Measurements from ENCODE around the gene ELOVL4.
A peak's percentile ranks its signal among the peaks of the same experiment; 100 is the strongest.

ELOVL4 gene

DNA sequence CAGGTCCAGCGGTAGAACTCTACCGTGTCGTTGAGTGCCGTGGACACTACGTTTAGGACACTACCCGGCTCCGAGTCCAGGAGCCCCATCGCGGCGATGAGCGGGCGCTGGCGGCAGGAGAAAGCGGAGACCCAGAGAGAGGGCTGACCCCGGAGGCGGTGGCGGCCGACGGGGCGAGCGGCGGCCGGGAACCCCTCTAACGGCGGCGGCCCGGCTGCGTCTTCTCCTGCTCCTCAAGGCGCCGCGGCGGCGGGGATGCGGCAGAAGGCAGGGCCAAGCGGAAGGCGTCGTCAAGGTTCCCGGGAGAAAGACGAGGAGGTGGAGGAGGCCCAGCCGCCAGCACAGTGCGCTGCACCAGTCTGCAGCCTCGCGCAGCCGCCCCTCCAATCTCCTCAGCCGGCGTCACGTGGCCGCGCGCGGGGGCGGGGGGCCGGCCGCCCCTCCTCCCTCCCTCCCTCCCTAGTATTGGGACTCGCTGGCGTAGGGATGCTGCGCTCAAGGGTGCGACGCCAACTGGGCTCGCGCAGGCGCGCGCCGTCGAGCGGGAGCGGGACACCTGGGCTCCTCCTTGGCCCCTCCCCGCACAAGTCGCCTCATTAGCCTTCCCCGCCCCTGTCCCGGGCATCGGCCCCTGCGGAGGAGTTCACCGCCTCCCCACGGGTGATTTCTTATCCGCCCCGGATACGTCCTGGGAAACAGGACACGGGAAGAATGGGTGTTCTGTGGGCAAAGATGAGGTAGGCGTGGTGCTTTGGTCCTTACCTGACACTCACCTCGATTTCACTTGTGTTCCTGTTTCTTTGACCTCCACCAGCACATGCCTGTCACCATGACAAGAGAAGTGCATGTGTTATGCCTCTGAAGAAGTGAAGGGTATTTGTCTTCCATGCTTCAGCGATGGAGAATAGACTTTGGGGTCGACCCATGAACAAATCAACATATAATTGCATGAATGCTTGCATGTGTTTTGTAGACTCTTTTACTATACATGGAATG is at the start of gene ELOVL4:
TSS of gene ELOVL4 (minus strand) at position 363 of the 996 bp plus-strand sequence. CDS start at position 89, 274 bp downstream.
- H3K36me3 Mint-ChIP-seq, result no peaks in the 10 kb centered on the region
- no peaks in the 10 kb centered on the region for H3K9me3 Mint-ChIP-seq (ENCODE audit: low read depth)
- peak within 1 kb of the TSS; percentile 1 for H3K27ac Mint-ChIP-seq
- H3K27me3 Mint-ChIP-seq, result peaks cover 23% of the 10 kb centered on the region
- peak within 1 kb of the TSS; percentile 88 for H3K4me3 Mint-ChIP-seq
- H3K4me1 Mint-ChIP-seq (ENCODE audit: low read depth), result peaks cover 21% of the 10 kb centered on the region

DNA sequence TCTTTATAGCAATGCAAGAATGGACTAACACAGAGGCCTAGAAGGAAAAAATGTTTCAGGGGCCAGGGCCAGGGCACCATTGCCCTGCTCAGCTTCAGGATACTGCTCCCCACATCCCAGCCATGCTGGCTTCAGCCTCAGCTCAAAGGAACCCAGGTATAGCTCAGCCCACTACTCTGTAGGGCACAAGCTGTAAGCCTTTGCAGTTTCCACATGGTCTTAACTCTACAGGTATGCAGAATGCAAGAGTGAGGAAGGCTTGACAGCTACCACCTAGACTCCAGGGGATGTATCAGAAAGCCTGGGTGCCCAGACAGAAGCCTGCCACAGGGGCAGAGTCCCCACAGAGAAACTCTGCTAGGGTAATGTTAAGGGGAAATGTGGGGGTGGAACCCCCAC is 46.6 kb upstream of the ELOVL4 start:
- H3K4me3 Mint-ChIP-seq, result no peak overlapping the region
- no peaks in the 10 kb centered on the region for H3K9me3 Mint-ChIP-seq (ENCODE audit: low read depth)
- H3K27ac Mint-ChIP-seq, result no peak overlapping the region
- no peaks in the 10 kb centered on the region for H3K27me3 Mint-ChIP-seq
- H3K36me3 Mint-ChIP-seq, result no peaks in the 10 kb centered on the region
- no peaks in the 10 kb centered on the region for H3K4me1 Mint-ChIP-seq (ENCODE audit: low read depth)

DNA sequence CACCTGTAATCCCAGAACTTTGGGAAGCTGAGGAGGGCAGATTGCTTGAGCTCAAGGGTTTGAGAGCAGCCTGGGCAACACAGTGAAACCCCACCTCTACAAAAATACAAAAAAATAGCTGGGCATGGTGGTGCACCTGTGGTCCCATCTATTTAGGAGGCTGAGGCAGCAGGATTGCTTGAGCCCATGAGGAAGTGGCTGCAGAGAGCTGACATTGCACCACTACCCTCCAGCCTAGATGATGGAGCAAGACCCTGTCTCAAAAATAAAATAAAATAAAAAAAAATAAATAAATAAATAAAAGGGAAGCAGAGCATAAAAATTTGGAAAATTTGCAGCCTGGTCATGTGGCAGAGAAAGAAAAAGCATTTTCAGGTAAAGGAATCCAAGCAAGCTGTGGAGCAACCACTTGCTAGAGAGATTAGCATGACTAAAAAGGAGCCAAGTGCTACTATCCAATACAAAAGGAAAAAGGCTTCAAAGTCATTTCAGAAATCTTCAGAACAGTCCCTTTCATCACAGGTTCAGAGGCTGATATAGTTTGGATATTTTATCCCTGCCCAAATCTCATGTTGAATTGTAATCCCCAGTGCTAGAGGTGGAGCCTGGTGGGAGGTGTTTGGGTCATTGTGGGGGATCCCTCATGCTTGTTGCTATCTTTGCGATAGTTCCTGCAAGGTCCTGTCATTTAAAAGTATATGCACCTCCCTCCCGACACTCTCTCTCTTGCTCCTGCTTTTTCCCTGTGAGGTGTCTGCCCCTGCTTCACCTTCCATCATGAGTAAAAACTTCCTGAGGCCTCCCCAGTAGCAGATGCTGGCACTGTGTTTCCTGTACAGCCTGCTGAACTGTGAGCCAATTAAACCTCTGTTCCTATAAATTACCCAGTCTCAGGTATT is 45.9 kb upstream of the ELOVL4 start:
- no peaks in the 10 kb centered on the region for H3K36me3 Mint-ChIP-seq
- H3K4me1 Mint-ChIP-seq (ENCODE audit: low read depth), result no peaks in the 10 kb centered on the region
- no peak overlapping the region for H3K27ac Mint-ChIP-seq

DNA sequence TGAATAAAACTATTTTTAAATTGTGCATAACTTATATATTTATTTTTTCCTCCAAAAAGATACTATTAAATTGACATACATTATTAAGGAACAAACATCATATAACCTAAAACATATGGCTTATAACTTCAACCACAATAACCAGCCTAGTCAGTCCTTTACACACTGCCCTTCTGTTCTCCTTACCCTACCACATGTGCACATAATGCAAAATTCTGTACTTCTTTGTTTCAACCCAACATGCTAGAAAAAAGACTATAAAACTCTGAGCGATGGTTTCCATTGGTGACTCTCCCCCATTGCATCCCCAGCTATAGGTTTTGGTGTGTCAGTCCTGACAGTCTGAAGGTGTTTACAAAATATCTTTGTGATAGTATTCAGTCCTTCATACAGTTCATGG is 42.3 kb upstream of the ELOVL4 start:
- Mint-ChIP-seq H3K9me3 (ENCODE audit: low read depth) (no peaks in the 10 kb centered on the region), H3K4me1 (ENCODE audit: low read depth) (no peaks in the 10 kb centered on the region), H3K27me3 (no peaks in the 10 kb centered on the region), H3K36me3 (no peaks in the 10 kb centered on the region), H3K27ac (no peak overlapping the region), H3K4me3 (no peak overlapping the region)

More for the DNA sequence above, 45.9 kb upstream of the ELOVL4 start:
- H3K4me3 Mint-ChIP-seq, result no peak overlapping the region
- H3K9me3 Mint-ChIP-seq (ENCODE audit: low read depth), result no peaks in the 10 kb centered on the region
- H3K27me3 Mint-ChIP-seq, result no peaks in the 10 kb centered on the region

DNA sequence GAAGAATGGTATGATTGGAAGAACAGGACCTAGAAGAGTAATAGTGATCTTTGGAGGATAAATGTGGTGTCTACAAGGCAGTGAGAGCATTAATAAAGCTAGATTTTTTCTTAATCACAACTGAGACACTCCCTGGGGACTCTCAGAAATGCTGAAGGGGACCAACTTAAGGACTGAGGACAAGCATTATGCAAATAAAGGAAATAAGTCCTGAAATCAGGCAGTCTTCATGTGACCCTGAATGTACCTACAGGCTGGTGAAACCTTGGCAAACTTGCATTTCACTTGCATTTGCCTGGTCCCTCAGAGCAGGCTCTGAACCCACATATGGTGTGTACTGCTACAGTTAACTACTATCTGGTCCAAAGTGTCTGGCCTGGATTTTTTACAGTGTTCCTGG is 37.8 kb upstream of the ELOVL4 start:
- Mint-ChIP-seq H3K27me3 (no peaks in the 10 kb centered on the region), H3K27ac (no peak overlapping the region), H3K4me1 (ENCODE audit: low read depth) (peaks cover 2% of the 10 kb centered on the region), H3K4me3 (no peak overlapping the region), H3K36me3 (no peaks in the 10 kb centered on the region), H3K9me3 (ENCODE audit: low read depth) (no peaks in the 10 kb centered on the region)

DNA sequence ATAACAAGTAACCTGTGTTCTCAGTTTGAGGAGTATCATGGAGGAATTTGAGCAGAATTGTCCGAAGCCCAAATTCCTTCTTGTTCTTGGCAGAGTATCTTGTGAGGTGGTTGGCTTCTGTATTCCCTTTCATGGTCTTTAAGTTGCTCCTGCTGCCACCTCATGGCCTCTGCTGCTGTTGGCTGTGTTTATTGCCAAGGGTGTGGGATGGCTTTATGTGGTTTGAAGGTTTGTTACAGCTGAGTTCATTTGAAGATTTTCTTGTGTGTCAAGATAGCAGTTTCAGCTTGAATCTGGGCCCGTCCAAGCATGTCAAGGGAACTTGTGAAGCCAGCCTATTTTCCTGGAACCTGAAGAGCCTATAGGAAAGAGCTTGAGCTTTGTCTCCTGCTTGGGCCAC is 36.9 kb upstream of the ELOVL4 start:
- Mint-ChIP-seq H3K36me3 (no peaks in the 10 kb centered on the region), H3K9me3 (ENCODE audit: low read depth) (no peaks in the 10 kb centered on the region), H3K4me1 (ENCODE audit: low read depth) (peaks cover 2% of the 10 kb centered on the region), H3K27ac (no peak overlapping the region), H3K27me3 (no peaks in the 10 kb centered on the region), H3K4me3 (no peak overlapping the region)

DNA sequence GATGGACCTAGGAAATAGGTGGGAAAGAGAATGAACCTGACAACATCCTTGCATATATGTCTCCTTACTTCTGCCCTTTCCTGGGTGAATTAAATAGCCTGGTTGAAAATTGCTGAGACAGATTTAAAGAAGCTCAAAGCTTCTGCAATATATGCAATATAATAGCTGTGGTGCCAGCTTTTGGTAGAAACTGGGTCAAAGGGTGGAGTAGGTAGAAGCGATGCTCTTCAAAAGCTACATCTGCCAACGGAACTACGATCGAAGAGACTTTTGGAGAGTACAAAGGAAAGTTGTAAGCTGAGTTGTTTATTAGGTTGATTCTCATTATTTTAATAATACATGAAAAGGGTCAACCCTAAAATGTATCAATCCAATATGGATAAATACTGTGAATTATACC is 34.3 kb upstream of the ELOVL4 start:
- H3K4me1 Mint-ChIP-seq (ENCODE audit: low read depth), result peaks cover 2% of the 10 kb centered on the region
- no peaks in the 10 kb centered on the region for H3K27me3 Mint-ChIP-seq
- H3K36me3 Mint-ChIP-seq, result no peaks in the 10 kb centered on the region
- no peak overlapping the region for H3K4me3 Mint-ChIP-seq
- H3K27ac Mint-ChIP-seq, result no peak overlapping the region
- no peaks in the 10 kb centered on the region for H3K9me3 Mint-ChIP-seq (ENCODE audit: low read depth)

DNA sequence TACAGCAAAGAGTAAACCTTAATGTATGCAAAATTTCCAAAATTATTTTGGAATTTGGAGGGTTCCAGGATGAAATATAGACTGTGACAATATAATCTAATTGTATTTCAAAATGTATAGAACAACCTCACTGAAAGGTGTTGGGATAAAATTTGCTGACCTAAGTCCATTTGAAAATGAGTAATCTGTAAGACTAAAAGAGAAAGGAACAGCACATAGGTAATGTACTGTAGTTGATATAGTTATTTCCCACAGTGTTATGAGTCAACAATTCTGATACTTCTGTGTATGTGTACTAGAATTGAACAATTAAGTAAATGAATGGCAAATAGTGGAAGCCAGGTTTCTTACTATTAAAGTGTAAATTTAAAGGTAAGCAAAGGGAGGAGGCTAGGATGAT is 23.8 kb upstream of the ELOVL4 start:
- Mint-ChIP-seq H3K4me1 (ENCODE audit: low read depth) (no peaks in the 10 kb centered on the region), H3K9me3 (ENCODE audit: low read depth) (peaks cover 16% of the 10 kb centered on the region), H3K27me3 (peaks cover 2% of the 10 kb centered on the region), H3K36me3 (peaks cover 7% of the 10 kb centered on the region), H3K4me3 (no peak overlapping the region), H3K27ac (no peak overlapping the region)

DNA sequence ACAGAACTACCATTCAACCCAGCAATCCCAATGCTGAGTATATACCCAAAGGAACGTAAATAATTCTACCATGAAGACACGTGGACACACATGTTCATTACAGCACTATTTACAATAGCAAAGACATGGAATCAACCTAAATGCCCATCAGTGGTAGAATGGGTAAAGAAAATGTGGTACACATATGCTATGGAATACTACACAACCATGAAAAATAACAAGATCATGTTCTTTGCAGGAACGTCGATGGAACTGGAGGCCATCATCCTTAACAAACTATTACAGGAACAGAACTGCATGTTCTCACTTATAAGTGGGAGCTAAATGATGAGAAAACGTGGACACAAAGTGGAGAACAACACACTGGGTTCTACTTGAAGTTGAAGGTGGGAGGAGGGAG is 22.4 kb upstream of the ELOVL4 start:
- Mint-ChIP-seq H3K9me3 (ENCODE audit: low read depth) (peaks cover 21% of the 10 kb centered on the region), H3K36me3 (peaks cover 11% of the 10 kb centered on the region), H3K27ac (no peak overlapping the region), H3K4me1 (ENCODE audit: low read depth) (no peaks in the 10 kb centered on the region), H3K4me3 (no peak overlapping the region), H3K27me3 (peaks cover 2% of the 10 kb centered on the region)

DNA sequence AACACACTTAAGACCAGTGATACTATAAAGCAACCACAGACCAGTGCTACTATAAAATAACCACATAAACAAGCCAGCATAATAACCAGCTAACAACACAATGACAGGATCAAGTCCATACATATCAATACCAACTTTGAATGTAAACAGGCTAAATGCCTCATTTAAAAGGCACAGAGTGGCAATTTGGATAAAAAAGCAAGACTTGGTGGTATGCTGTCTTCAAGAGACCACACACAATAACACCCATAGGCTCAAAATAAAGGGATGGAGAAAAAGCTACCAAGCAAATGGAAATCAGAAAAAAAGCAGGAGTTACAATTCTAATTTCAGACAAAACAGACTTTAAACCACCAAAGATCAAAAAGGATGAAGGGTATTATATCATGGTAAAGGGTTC is 19.8 kb upstream of the ELOVL4 start:
- H3K4me1 Mint-ChIP-seq (ENCODE audit: low read depth), result peaks cover 2% of the 10 kb centered on the region
- H3K36me3 Mint-ChIP-seq, result peaks cover 11% of the 10 kb centered on the region
- no peak overlapping the region for H3K4me3 Mint-ChIP-seq
- H3K9me3 Mint-ChIP-seq (ENCODE audit: low read depth), result peaks cover 21% of the 10 kb centered on the region
- H3K27ac Mint-ChIP-seq, result no peak overlapping the region
- H3K27me3 Mint-ChIP-seq, result peaks cover 2% of the 10 kb centered on the region

DNA sequence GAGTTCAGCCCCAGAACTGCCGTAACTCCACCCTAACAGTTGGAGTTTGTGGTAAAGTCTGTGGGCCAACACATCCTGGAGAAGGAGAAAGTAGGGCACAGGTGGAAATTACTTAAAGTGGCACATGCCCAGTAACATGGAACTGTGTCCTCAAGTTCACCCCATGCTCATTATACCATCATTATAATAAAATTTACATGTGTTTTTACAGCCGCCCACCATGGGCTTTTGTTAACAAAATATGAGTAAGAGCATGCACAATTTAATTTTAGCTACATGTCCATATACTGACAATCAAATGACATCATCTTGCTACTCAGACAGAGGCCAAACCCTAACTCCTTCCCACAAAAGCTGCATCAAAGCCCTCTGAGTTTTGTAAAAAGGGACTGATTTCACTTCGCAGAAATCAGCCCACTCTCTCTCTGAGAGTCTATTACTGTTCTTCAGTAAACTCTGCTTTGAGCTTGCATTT is 17.3 kb upstream of the ELOVL4 start:
- Mint-ChIP-seq H3K27me3 (no peaks in the 10 kb centered on the region), H3K27ac (no peak overlapping the region), H3K4me1 (ENCODE audit: low read depth) (peaks cover 2% of the 10 kb centered on the region), H3K36me3 (peaks cover 11% of the 10 kb centered on the region), H3K9me3 (ENCODE audit: low read depth) (peaks cover 17% of the 10 kb centered on the region), H3K4me3 (no peak overlapping the region)

DNA sequence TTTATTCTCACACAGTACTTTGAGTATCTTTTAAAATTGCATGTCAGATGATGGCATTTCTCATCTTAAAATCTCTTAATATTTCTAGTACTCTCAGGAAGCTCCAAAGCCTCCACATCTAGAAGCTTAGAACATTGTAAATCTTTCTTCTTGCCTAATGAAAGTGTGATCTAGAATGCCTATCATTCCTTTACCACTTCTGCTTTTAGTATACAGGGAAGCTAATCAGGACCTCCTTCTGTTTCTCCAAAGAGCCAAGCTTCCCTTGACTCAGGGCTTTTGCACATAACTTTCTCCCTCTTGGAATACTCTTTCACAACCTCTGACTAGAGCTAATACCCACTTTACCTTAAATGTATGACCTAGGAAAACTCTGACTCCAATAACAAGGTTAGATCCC is 7.5 kb upstream of the ELOVL4 start:
- H3K9me3 Mint-ChIP-seq (ENCODE audit: low read depth), result peaks cover 3% of the 10 kb centered on the region
- no peaks in the 10 kb centered on the region for H3K36me3 Mint-ChIP-seq
- no peaks in the 10 kb centered on the region for H3K4me1 Mint-ChIP-seq (ENCODE audit: low read depth)
- H3K27ac Mint-ChIP-seq, result no peak overlapping the region
- no peak overlapping the region for H3K4me3 Mint-ChIP-seq
- peaks cover 7% of the 10 kb centered on the region for H3K27me3 Mint-ChIP-seq

DNA sequence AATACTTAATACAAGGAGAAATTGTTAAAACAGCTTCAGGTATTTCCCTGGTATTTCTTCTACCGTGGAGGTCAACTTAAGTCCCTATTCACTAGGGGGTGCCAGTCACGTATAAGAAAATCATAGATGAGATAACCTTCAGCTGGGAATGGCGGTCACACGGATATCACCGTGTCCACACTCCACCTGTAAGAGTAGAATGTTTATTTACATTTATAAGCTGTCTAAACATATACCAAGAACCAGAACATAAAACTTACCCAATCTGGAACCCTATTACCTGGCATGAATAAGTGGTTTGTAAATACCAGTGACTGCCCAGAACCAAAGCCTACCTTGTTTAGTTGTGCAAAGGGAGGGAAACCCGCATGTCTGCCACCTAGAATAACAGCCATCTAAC is 1.9 kb upstream of the ELOVL4 start:
- Mint-ChIP-seq H3K27me3 (peaks cover 13% of the 10 kb centered on the region), H3K27ac (no peak overlapping the region), H3K36me3 (no peaks in the 10 kb centered on the region), H3K4me1 (ENCODE audit: low read depth) (peaks cover 21% of the 10 kb centered on the region), H3K9me3 (ENCODE audit: low read depth) (no peaks in the 10 kb centered on the region), H3K4me3 (no peak overlapping the region)

DNA sequence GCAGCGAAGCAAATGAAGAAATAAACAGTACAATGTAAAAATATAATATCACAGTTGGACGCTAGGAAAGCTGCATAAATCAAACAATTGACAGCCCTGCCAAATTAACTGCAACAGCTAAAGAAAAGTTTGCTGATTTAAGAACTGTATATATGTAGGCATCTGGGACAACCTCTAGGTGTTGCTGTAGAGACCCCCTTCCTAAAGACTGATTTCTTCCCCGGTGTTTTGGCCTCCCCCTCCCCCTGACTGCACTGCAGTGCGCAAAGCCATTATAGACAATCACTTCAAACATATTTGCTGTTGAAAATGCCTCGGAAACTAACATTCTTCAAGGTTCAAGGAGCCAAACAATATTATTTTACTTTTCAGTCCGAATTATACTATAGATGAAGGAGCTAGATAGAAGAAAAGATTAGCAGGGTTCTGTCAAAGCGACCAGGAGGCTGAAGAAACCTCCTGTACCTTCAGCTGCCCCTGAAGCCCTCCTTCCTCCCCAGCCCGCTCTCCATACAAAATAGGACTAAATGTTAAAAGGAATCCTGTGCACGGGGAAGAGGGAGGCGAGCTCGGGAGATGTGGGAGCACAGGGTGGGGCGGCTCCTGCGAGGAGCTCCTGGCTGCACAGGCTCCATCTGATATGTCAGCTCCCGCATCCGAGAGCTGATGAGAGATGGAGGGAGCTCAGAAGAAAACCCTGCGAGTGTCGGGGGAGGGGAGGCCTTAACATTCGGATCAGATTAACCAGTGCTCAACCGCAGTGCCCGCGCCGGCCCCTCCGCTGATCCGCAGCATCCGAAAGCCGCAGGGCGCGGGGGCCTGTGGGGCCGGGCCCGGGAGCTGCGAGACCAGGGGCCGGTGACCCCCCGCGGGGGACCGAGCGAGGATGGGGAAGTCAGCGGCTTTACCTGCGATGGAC is 822 bp downstream of the ELOVL4 start:
- H3K36me3 Mint-ChIP-seq, result no peaks in the 10 kb centered on the region
- H3K27ac Mint-ChIP-seq, result no peak overlapping the region
- H3K27me3 Mint-ChIP-seq, result peaks cover 26% of the 10 kb centered on the region
- H3K9me3 Mint-ChIP-seq (ENCODE audit: low read depth), result no peaks in the 10 kb centered on the region
- peaks cover 21% of the 10 kb centered on the region for H3K4me1 Mint-ChIP-seq (ENCODE audit: low read depth)
- peak overlapping the region; percentile 88 for H3K4me3 Mint-ChIP-seq
